ENCODE data around the gene CATSPERZ. TPM values are rescaled to one million over a fixed set of nuclear protein-coding genes. Genes with fewer than 3 reads are reported as not detected.

CATSPERZ gene
- total and polyA plus RNA-seq, 4 donors, result not detected

DNA sequence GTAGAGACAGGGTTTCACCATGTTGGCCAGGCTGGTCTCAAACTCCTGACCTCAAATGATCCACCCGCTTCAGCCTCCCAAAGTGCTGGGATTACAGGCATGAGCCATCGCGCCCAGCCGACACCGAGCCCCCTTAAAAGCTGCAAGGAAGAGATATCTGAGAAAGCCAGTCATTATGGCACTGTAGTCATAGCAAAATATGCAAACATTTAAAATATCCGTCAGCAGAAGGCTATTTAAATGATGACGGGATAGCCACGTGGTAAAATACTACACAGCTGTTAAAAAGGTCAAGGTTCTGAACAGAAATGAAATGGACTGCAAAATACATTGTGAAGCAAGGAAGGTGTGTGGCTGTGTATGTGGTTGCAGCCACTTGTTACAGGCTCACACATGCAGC is 33.4 kb downstream of the CATSPERZ start:
- no peak for DNase-seq
- H3K4me3 ChIP-seq (ENCODE audit: low read length in 2 of 2), result no peak overlapping the region
- no peaks in the 10 kb centered on the region for H3K27me3 ChIP-seq (ENCODE audit: control insufficient read depth in 1 of 2, insufficient read depth in 2 of 2, low read length in 1 of 2)
- 92 to 94% methylated on average over 8 of the region's 8 CpGs for WGBS, 2 donors
- no peaks in the 10 kb centered on the region for H3K9me3 ChIP-seq (ENCODE audit: control insufficient read depth, low read length)
- H3K4me1 ChIP-seq (ENCODE audit: control insufficient read depth in 1 of 2, insufficient read depth in 2 of 2, low read length in 2 of 2), result no peaks in the 10 kb centered on the region
- intact Hi-C loops (cut with DNase I), result no loop called here
- no peak overlapping the region for H3K27ac ChIP-seq (ENCODE audit: low read depth in 1 of 2, low read length in 2 of 2)
- H3K36me3 ChIP-seq (ENCODE audit: control insufficient read depth in 1 of 2, insufficient read depth in 2 of 2, low read length in 1 of 2), result no peaks in the 10 kb centered on the region
- ATAC-seq (ENCODE audit: low FRiP score), result no peak

DNA sequence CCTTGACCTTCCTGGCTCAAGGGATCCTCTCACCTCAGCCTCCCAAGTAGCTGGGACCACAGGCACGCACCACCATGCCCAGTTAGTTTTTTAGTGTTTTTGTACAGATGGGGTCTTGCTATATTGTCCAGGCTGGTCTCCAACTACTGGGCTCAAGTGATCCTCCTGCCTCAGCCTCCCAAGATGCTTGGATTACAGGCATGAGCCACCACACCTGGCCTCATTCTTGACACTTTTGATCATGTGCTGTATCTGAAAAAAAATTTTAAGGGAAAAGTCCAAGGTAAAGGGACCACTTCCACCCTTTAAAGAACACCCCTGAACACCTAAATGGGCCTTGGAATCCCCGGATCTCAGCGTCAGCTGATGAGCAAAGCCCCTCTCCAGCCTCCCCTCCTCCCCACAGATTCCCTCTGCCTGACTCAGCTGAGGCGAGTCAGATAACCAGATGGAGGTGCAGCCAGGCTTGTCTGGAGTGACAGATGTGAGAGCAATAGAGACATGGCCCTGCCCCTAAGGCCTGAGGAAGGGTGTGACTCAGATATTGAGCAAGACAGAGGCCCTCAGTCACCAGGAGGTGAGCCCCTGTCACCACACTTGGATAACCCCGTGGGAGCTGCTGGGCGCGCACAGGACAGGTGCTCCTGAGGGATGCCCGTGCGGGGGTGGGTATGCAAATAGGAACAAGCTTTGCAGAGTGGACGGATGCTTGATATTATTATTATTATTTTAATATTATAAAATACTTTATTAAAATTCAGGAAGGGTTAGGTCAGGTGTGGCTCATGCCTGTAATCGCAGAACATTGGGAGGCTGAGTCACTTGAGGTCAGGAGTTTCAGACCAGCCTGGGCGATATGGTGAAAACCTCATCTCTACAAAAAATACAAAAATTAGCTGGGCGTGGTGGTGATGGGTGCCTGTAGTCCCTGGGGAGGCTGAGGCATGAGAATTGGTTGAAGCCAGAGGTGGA is 34.9 kb downstream of the CATSPERZ start:
- Histone ChIP-seq H3K27ac (ENCODE audit: low read depth in 1 of 2, low read length in 2 of 2) (no peak overlapping the region), H3K4me1 (ENCODE audit: control insufficient read depth in 1 of 2, insufficient read depth in 2 of 2, low read length in 2 of 2) (no peaks in the 10 kb centered on the region), H3K9me3 (ENCODE audit: control insufficient read depth, low read length) (no peaks in the 10 kb centered on the region), H3K36me3 (ENCODE audit: control insufficient read depth in 1 of 2, insufficient read depth in 2 of 2, low read length in 1 of 2) (no peaks in the 10 kb centered on the region), H3K27me3 (ENCODE audit: control insufficient read depth in 1 of 2, insufficient read depth in 2 of 2, low read length in 1 of 2) (no peaks in the 10 kb centered on the region), H3K4me3 (ENCODE audit: low read length in 2 of 2) (no peak overlapping the region)
- intact Hi-C loops (cut with DNase I), result no loop called here
- 68 to 72% methylated on average over 13 of the region's 13 CpGs for WGBS, 2 donors
- DNase-seq (no peak), ATAC-seq (ENCODE audit: low FRiP score) (no peak)

DNA sequence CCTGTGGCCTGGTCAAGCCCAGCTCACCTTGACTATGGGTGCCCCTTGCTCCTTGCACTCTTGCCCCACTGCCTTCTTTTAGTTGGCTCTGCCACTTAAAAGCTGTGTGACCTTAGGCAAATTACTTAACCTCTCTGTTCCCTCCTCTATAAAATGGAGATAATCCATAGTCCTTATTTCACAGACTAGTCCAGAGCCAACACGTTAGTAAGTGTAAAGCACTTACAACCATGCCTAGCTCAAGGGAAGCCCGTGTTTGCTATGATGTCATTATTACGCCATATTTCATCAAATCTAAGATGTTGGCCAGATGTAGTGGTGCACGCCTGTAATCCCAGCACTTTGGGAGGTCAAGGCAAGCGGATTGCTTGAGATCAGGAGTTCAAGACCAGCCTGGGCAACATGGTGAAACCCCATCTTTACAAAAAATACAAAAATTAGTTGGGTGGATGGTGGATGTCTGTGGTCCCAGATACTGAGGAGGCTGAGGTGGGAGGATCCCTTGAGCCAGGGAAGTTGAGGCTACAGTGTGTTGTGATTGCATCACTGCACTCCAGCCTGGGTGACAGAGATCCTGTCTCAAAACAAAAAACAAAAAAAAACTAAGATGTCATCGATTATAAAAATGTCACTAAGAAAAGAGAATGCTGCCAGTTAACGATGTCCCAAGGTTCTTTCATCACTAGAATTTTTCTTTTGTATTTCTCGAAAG is 37.5 kb downstream of the CATSPERZ start:
- ATAC-seq (ENCODE audit: low FRiP score) (no peak), DNase-seq (no peak)
- no peaks in the 10 kb centered on the region for H3K27me3 ChIP-seq (ENCODE audit: control insufficient read depth in 1 of 2, insufficient read depth in 2 of 2, low read length in 1 of 2)
- H3K4me3 ChIP-seq (ENCODE audit: low read length in 2 of 2), result no peak overlapping the region
- H3K36me3 ChIP-seq (ENCODE audit: control insufficient read depth in 1 of 2, insufficient read depth in 2 of 2, low read length in 1 of 2), result no peaks in the 10 kb centered on the region
- no peaks in the 10 kb centered on the region for H3K9me3 ChIP-seq (ENCODE audit: control insufficient read depth, low read length)
- H3K27ac ChIP-seq (ENCODE audit: low read depth in 1 of 2, low read length in 2 of 2), result no peak overlapping the region
- 72 to 74% methylated on average over 8 of the region's 8 CpGs for WGBS, 2 donors
- intact Hi-C loops (cut with DNase I), result no loop called here
- H3K4me1 ChIP-seq (ENCODE audit: control insufficient read depth in 1 of 2, insufficient read depth in 2 of 2, low read length in 2 of 2), result no peaks in the 10 kb centered on the region

DNA sequence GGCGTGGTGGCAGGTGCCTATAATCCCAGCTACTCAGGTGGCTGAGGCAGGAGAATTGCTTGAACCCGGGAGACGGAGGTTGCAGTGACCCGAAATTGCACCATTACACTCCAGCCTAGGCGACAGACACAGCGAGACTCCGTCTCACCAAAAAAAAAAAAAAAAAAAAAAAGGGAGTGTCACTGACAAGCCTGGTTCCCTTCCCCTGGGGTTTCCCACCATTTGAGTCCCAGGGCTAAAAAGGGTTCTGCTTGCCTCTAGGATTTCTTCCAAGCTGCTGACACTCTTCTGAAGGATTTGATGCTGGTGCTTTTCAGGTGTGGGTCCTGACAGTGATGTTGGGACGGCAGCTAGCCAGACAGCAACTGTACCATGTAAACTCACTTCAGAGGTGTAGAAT is 38.6 kb downstream of the CATSPERZ start:
- Histone ChIP-seq H3K36me3 (ENCODE audit: control insufficient read depth in 1 of 2, insufficient read depth in 2 of 2, low read length in 1 of 2) (no peaks in the 10 kb centered on the region), H3K27me3 (ENCODE audit: control insufficient read depth in 1 of 2, insufficient read depth in 2 of 2, low read length in 1 of 2) (no peaks in the 10 kb centered on the region), H3K4me3 (ENCODE audit: low read length in 2 of 2) (no peak overlapping the region), H3K4me1 (ENCODE audit: control insufficient read depth in 1 of 2, insufficient read depth in 2 of 2, low read length in 2 of 2) (no peaks in the 10 kb centered on the region), H3K27ac (ENCODE audit: low read depth in 1 of 2, low read length in 2 of 2) (no peak overlapping the region), H3K9me3 (ENCODE audit: control insufficient read depth, low read length) (no peaks in the 10 kb centered on the region)
- WGBS, 2 donors, result 91% methylated on average over 8 of the region's 8 CpGs
- DNase-seq (no peak), ATAC-seq (ENCODE audit: low FRiP score) (no peak)
- intact Hi-C loops (cut with DNase I), result no loop called here

DNA sequence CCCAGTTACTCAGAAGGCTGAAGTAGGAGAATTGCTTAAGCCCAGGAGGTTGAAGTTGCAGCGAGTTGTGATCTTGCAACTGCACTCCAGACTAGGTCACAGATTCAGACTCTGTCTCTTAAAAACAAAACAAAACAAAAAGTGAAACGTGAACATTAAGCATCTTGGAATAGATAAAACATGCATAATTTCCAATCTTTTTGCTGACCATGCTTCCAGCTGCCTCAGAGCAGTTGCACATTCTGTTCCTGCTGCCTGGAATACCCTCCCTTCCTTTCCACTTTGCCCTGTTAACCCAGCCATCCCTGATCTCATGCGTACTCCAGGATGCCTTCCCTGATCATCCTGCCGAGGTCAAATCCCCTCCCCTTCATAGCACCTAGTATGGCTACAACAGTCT is 39.1 kb downstream of the CATSPERZ start:
- Histone ChIP-seq H3K9me3 (ENCODE audit: control insufficient read depth, low read length) (no peaks in the 10 kb centered on the region), H3K27me3 (ENCODE audit: control insufficient read depth in 1 of 2, insufficient read depth in 2 of 2, low read length in 1 of 2) (no peaks in the 10 kb centered on the region), H3K36me3 (ENCODE audit: control insufficient read depth in 1 of 2, insufficient read depth in 2 of 2, low read length in 1 of 2) (no peaks in the 10 kb centered on the region), H3K4me3 (ENCODE audit: low read length in 2 of 2) (no peak overlapping the region), H3K27ac (ENCODE audit: low read depth in 1 of 2, low read length in 2 of 2) (no peak overlapping the region), H3K4me1 (ENCODE audit: control insufficient read depth in 1 of 2, insufficient read depth in 2 of 2, low read length in 2 of 2) (no peaks in the 10 kb centered on the region)
- ATAC-seq (ENCODE audit: low FRiP score) (no peak), DNase-seq (no peak)
- WGBS, 2 donors, result 74 to 76% methylated on average over 4 of the region's 4 CpGs
- intact Hi-C loops (cut with DNase I), result no loop called here

DNA sequence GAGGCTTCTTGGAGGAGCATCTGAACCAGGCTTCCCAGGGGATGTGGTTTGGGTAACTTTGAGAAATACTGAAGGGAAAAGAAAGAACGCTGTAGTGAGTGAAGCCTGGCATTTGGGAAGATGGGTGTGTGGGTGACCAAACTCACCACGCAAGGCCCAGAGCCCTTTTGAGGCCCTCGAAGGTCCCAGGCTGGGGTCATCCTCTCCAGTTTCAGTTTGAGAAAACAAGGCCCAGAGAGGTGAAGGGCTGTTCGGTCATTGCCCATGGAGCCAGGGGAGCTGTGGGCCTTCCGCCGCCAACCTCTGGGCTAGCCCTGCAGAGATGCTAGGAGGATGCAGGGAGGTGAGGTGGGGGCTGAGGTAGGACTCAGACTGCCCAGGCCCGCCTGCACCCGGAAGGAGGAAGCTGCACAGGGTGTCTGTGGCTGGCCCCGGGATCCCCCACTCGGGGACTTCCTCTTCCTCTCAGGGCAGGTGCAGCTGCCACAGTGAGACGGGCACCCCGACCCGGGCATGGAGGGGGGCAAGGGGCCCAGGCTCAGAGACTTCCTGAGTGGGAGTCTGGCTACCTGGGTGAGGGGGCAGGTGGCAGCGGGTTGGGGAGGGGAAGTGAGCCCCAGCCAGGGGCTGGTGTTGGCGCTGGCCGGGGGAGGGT is 39.7 kb downstream of the CATSPERZ start, which contains the start of gene CCDC88B:
Gene CCDC88B, plus strand, starts transcription at position 451 of the 655 bp plus-strand sequence. Its CDS starts 63 bp downstream, at position 514.
- Histone ChIP-seq H3K36me3 (ENCODE audit: control insufficient read depth in 1 of 2, insufficient read depth in 2 of 2, low read length in 1 of 2) (no peaks in the 10 kb centered on the region), H3K27ac (ENCODE audit: low read depth in 1 of 2, low read length in 2 of 2) (no peak within 1 kb of the TSS)
- intact Hi-C loops (cut with DNase I), result no loop called here

DNA sequence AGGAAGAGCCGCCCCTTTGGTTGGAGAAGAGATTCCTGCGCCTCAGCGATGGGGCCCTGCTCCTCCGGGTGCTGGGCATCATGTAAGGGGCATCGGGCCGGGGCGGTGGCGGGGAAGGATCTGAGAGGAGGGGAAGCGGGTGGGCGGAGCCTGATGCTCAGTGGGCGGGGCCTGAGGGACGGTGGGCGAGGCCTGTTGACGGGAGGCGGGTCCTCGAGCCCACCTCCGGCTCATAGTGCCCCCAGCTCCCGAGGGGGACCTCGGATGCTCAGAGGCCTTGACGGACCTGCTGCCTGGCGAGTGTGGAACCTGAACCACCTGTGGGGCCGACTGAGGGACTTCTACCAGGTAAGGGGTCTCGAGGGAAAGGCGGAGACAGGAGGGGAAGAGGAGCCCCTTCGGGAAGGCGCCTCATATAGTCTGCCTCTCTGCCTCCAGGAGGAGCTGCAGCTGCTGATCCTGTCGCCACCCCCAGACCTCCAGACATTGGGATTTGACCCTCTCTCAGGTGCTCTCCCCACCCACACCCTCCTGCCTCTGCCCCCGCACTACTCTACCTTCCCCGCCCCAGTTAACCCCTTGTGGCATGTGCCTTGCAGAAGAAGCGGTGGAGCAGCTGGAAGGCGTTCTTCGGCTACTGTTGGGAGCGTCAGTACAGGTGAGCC is 40.6 kb downstream of the CATSPERZ start:
- DNase-seq, result peak; percentile 74 to 89
- no peak overlapping the region for H3K4me3 ChIP-seq (ENCODE audit: low read length in 2 of 2)
- intact Hi-C loops (cut with DNase I), result no loop called here
- H3K27me3 ChIP-seq (ENCODE audit: control insufficient read depth in 1 of 2, insufficient read depth in 2 of 2, low read length in 1 of 2), result no peaks in the 10 kb centered on the region
- H3K36me3 ChIP-seq (ENCODE audit: control insufficient read depth in 1 of 2, insufficient read depth in 2 of 2, low read length in 1 of 2), result no peaks in the 10 kb centered on the region
- H3K9me3 ChIP-seq (ENCODE audit: control insufficient read depth, low read length), result no peaks in the 10 kb centered on the region
- H3K4me1 ChIP-seq (ENCODE audit: control insufficient read depth in 1 of 2, insufficient read depth in 2 of 2, low read length in 2 of 2), result no peaks in the 10 kb centered on the region
- no peak for ATAC-seq (ENCODE audit: low FRiP score)
- no peak overlapping the region for H3K27ac ChIP-seq (ENCODE audit: low read depth in 1 of 2, low read length in 2 of 2)
- WGBS, 2 donors, result 51 to 53% methylated on average over 31 to 33 of the region's 33 CpGs

More for the DNA sequence above, 39.7 kb downstream of the CATSPERZ start, which contains the start of gene CCDC88B:
- peak in 1 of 2 donors; percentile 87 for DNase-seq
- no peaks in the 10 kb centered on the region for H3K9me3 ChIP-seq (ENCODE audit: control insufficient read depth, low read length)
- H3K27me3 ChIP-seq (ENCODE audit: control insufficient read depth in 1 of 2, insufficient read depth in 2 of 2, low read length in 1 of 2), result no peaks in the 10 kb centered on the region
- WGBS, 2 donors, result 88 to 90% methylated on average over 12 to 16 of the region's 16 CpGs
- H3K4me1 ChIP-seq (ENCODE audit: control insufficient read depth in 1 of 2, insufficient read depth in 2 of 2, low read length in 2 of 2), result no peaks in the 10 kb centered on the region
- ATAC-seq (ENCODE audit: low FRiP score), result peak; percentile 36
- no peak within 1 kb of the TSS for H3K4me3 ChIP-seq (ENCODE audit: low read length in 2 of 2)

DNA sequence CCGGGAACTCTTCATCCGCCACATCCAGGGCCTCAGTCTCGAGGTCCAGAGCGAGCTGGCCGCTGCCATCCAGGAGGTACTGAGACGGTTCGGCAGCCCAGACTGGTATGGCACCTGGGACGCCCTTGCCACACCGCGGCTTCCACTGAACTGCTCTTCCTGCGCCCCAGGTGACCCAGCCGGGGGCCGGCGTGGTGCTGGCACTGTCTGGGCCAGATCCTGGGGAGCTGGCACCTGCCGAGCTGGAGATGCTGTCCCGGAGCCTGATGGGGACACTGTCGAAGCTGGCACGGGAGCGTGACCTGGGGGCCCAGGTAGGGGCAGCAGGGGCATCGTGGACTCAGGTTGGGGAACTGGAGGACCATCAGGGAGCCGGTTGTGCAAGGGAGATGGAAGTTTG is 41.3 kb downstream of the CATSPERZ start:
- H3K36me3 ChIP-seq (ENCODE audit: control insufficient read depth in 1 of 2, insufficient read depth in 2 of 2, low read length in 1 of 2), result no peaks in the 10 kb centered on the region
- no peaks in the 10 kb centered on the region for H3K9me3 ChIP-seq (ENCODE audit: control insufficient read depth, low read length)
- DNase-seq (no peak), ATAC-seq (ENCODE audit: low FRiP score) (no peak)
- no peak overlapping the region for H3K4me3 ChIP-seq (ENCODE audit: low read length in 2 of 2)
- intact Hi-C loops (cut with DNase I), result no loop called here
- no peaks in the 10 kb centered on the region for H3K4me1 ChIP-seq (ENCODE audit: control insufficient read depth in 1 of 2, insufficient read depth in 2 of 2, low read length in 2 of 2)
- no peaks in the 10 kb centered on the region for H3K27me3 ChIP-seq (ENCODE audit: control insufficient read depth in 1 of 2, insufficient read depth in 2 of 2, low read length in 1 of 2)
- no peak overlapping the region for H3K27ac ChIP-seq (ENCODE audit: low read depth in 1 of 2, low read length in 2 of 2)
- 92 to 94% methylated on average over 21 of the region's 21 CpGs for WGBS, 2 donors

Measured in aorta (tissue), 5 donors.